Neural progenitor cell (in vitro differentiated cells): ENCODE data around the gene ASCL5. TPM values are rescaled to one million over a fixed set of nuclear protein-coding genes. Genes with fewer than 3 reads are reported as not detected.

Experiments
- DNase-seq: peaks from one replicate; pipeline ENCODE4 v3.0.0-alpha.2; 2016; ENCODE audit warnings: low spot score
- H2AFZ ChIP-seq: fragments of 200-600 bp; sonication (generic); replicated peaks from 2 replicates; pipeline ENCODE4 v1.6.1; 2016; ENCODE audit warnings: antibody characterized with exemption
- H3F3A ChIP-seq: fragments of 200-600 bp; sonication (generic); 2 replicates; pipeline ENCODE4 v1.6.1; 2016; ENCODE audit warnings: antibody characterized with exemption, low read depth
- H3K27ac ChIP-seq: fragments of 200-600 bp; sonication (generic); 2 replicates; pipeline ENCODE4 v1.5.1; 2016; ENCODE audit warnings: mild to moderate bottlenecking
- H3K27me3 ChIP-seq: fragments of 200-600 bp; sonication (generic); 2 replicates; pipeline ENCODE4 v1.6.1; 2016; ENCODE audit warnings: mild to moderate bottlenecking, moderate library complexity
- H3K36me3 ChIP-seq: fragments of 200-600 bp; sonication (generic); 2 replicates; pipeline ENCODE4 v1.5.1; 2016
- H3K4me1 ChIP-seq: fragments of 200-600 bp; sonication (generic); 2 replicates; pipeline ENCODE4 v1.6.1; 2016; ENCODE audit warnings: mixed run types
- H3K4me2 ChIP-seq: fragments of 200-600 bp; sonication (generic); 2 replicates; pipeline ENCODE4 v1.6.1; 2016
- H3K4me3 ChIP-seq: fragments of 200-600 bp; sonication (generic); 2 replicates; pipeline ENCODE4 v1.5.1; 2016
- H3K79me2 ChIP-seq: fragments of 200-600 bp; sonication (generic); 2 replicates; pipeline ENCODE4 v1.6.1; 2016; ENCODE audit warnings: low read depth
- H3K9ac ChIP-seq: fragments of 200-600 bp; sonication (generic); 2 replicates; pipeline ENCODE4 v1.6.1; 2016
- H3K9me3 ChIP-seq: fragments of 200-600 bp; sonication (generic); 2 replicates; pipeline ENCODE4 v1.5.1; 2016; ENCODE audit warnings: low read depth
- H4K20me1 ChIP-seq: fragments of 200-600 bp; sonication (generic); 2 replicates; pipeline ENCODE4 v1.6.1; 2016; ENCODE audit warnings: low read depth
- H3K27ac Mint-ChIP-seq: 3 replicates; pipeline ENCODE4 v1.8.0; 2021; ENCODE audit warnings: mixed read lengths
- H3K27me3 Mint-ChIP-seq: 2 replicates; pipeline ENCODE4 v1.8.0; 2022; ENCODE audit warnings: low read depth, mild to moderate bottlenecking, inconsistent platforms, moderate library complexity, mixed read lengths; ENCODE audit not compliant: insufficient read depth
- H3K36me3 Mint-ChIP-seq: 3 replicates; pipeline ENCODE4 v1.8.0; 2021; ENCODE audit warnings: mixed read lengths
- H3K4me1 Mint-ChIP-seq: 3 replicates; pipeline ENCODE4 v1.8.0; 2021; ENCODE audit warnings: mixed read lengths
- H3K4me3 Mint-ChIP-seq: 3 replicates; pipeline ENCODE4 v1.8.0; 2021; ENCODE audit warnings: mild to moderate bottlenecking, moderate library complexity, mixed read lengths
- H3K9me3 Mint-ChIP-seq: 3 replicates; pipeline ENCODE4 v1.8.0; 2020; ENCODE audit warnings: mixed read lengths
- CTCF ChIP-seq: fragments of 200-600 bp; sonication (generic); IDR thresholded peaks from 2 replicates; pipeline ENCODE4 v1.5.1; 2017; ENCODE audit warnings: antibody characterized with exemption, mild to moderate bottlenecking
- EZH2 ChIP-seq: fragments of 200-600 bp; sonication (generic); IDR thresholded peaks from 2 replicates; pipeline ENCODE4 v1.6.1; 2017; ENCODE audit warnings: antibody characterized with exemption, mild to moderate bottlenecking, moderate library complexity
- EZH2phosphoT487 ChIP-seq: fragments of 200-600 bp; sonication (generic); IDR thresholded peaks from 2 replicates; pipeline ENCODE4 v1.6.1; 2017; ENCODE audit warnings: antibody characterized with exemption
- total RNA-seq: library from RNA; depleted of rRNA; stranded (reverse); fragments of >200 nt; gene quantifications from 2 replicates; pipeline ENCODE4 v1.2.3, GENCODE V29; 2015; ENCODE audit warnings: low replicate concordance

ASCL5 gene
- total RNA-seq, 1 donor from 2014 or later, result not detected

- no peak for DNase-seq
- Histone ChIP-seq H3K9ac (no peak overlapping the region), H2AFZ (no peak overlapping the region), H3K27me3 (no peaks in the 10 kb centered on the region), H4K20me1 (peaks cover 42% of the 10 kb centered on the region), H3K4me3 (no peak overlapping the region), H3K9me3 (no peaks in the 10 kb centered on the region), H3K4me2 (no peak overlapping the region), H3K36me3 (peaks cover 3% of the 10 kb centered on the region), H3K27ac (no peak overlapping the region), H3K79me2 (peaks cover 15% of the 10 kb centered on the region), H3K4me1 (no peaks in the 10 kb centered on the region), H3F3A (no peaks in the 10 kb centered on the region)
- Mint-ChIP-seq H3K4me3 (no peak overlapping the region), H3K9me3 (no peaks in the 10 kb centered on the region), H3K4me1 (peaks cover 3% of the 10 kb centered on the region), H3K27me3 (peaks cover 8% of the 10 kb centered on the region), H3K27ac (no peak overlapping the region), H3K36me3 (peaks cover 47% of the 10 kb centered on the region)
- no peak for TF ChIP-seq EZH2phosphoT487
- no peak for TF ChIP-seq EZH2
- TF ChIP-seq CTCF, result no peak
These were observed 20.5 kb upstream of the ASCL5 start for GRCh38 chr1:201147396-201148015.

GRCh38 chr1:201146626-201147390 lies 19.8 kb upstream of the ASCL5 start:
- no peaks in the 10 kb centered on the region for H3K9me3 ChIP-seq
- H3K4me1 ChIP-seq, result no peaks in the 10 kb centered on the region
- peaks cover 35% of the 10 kb centered on the region for H4K20me1 ChIP-seq
- H3K9ac ChIP-seq, result no peak overlapping the region
- no peaks in the 10 kb centered on the region for H3F3A ChIP-seq
- no peaks in the 10 kb centered on the region for H3K4me1 Mint-ChIP-seq
- H3K4me2 ChIP-seq, result no peak overlapping the region
- H3K4me3 Mint-ChIP-seq, result no peak overlapping the region
- peaks cover 47% of the 10 kb centered on the region for H3K36me3 Mint-ChIP-seq
- H3K27ac Mint-ChIP-seq, result no peak overlapping the region
- H3K79me2 ChIP-seq, result peaks cover 9% of the 10 kb centered on the region
- no peak for DNase-seq
- no peak overlapping the region for H3K4me3 ChIP-seq
- no peaks in the 10 kb centered on the region for H3K9me3 Mint-ChIP-seq
- no peak overlapping the region for H3K27ac ChIP-seq
- H2AFZ ChIP-seq, result no peak overlapping the region
- TF ChIP-seq EZH2phosphoT487 (no peak), CTCF (no peak), EZH2 (no peak)
- H3K36me3 ChIP-seq, result peaks cover 3% of the 10 kb centered on the region
- H3K27me3 Mint-ChIP-seq, result peaks cover 8% of the 10 kb centered on the region
- H3K27me3 ChIP-seq, result no peaks in the 10 kb centered on the region

- TF ChIP-seq EZH2phosphoT487, result no peak
- TF ChIP-seq EZH2, result no peak
- TF ChIP-seq CTCF, result no peak
- H3K79me2 ChIP-seq, result no peaks in the 10 kb centered on the region
- peaks cover 43% of the 10 kb centered on the region for H4K20me1 ChIP-seq
- H3K9ac ChIP-seq, result no peak overlapping the region
- no peak overlapping the region for H3K4me2 ChIP-seq
- DNase-seq, result no peak
- no peak overlapping the region for H3K4me3 Mint-ChIP-seq
- H3K4me1 Mint-ChIP-seq, result peaks cover 4% of the 10 kb centered on the region
- H3F3A ChIP-seq, result no peaks in the 10 kb centered on the region
- no peak overlapping the region for H3K27ac ChIP-seq
- no peaks in the 10 kb centered on the region for H3K36me3 ChIP-seq
- H3K27me3 Mint-ChIP-seq, result peaks cover 8% of the 10 kb centered on the region
- H3K4me3 ChIP-seq, result no peak overlapping the region
- H3K9me3 ChIP-seq, result no peaks in the 10 kb centered on the region
- H3K27ac Mint-ChIP-seq, result no peak overlapping the region
- no peak overlapping the region for H2AFZ ChIP-seq
- no peaks in the 10 kb centered on the region for H3K27me3 ChIP-seq
- H3K9me3 Mint-ChIP-seq, result no peaks in the 10 kb centered on the region
- H3K4me1 ChIP-seq, result no peaks in the 10 kb centered on the region
- H3K36me3 Mint-ChIP-seq, result peaks cover 45% of the 10 kb centered on the region
These were observed 18.8 kb upstream of the ASCL5 start for GRCh38 chr1:201145816-201146215.
